ENCODE results near the gene ARVCF.

- no peak for TF ChIP-seq GABPA (IDR thresholded peaks at IDR 0.05; ENCODE audit: borderline replicate concordance, insufficient read depth, low read length)
- TF ChIP-seq ATF2 (IDR thresholded peaks at IDR 0.05; ENCODE audit: low read length) = no peak
- no peak for TF ChIP-seq YY1 (IDR thresholded peaks at IDR 0.05; ENCODE audit: low read depth, low read length)
- no peak for TF ChIP-seq JUND (IDR thresholded peaks at IDR 0.05; ENCODE audit: low read length)
- no peak for TF ChIP-seq SRF (IDR thresholded peaks at IDR 0.05; ENCODE audit: low read depth, low read length)
- TF ChIP-seq HDAC6 (IDR thresholded peaks at IDR 0.05; ENCODE audit: low read depth, low read length) = no peak
- no peak for TF ChIP-seq CTCF (IDR thresholded peaks at IDR 0.05; ENCODE audit: control extremely low read depth in 1 of 3, insufficient read depth in 1 of 3, low read depth in 1 of 3, low read length in 3 of 3)
- TF ChIP-seq SP2 (IDR thresholded peaks at IDR 0.05; ENCODE audit: low read length) = no peak
Observed at GRCh38 chr22:20043997-20044342, 27.3 kb upstream of the ARVCF start.
